Measurements from ENCODE around the gene PLEKHA3.

Gene PLEKHA3

DNA sequence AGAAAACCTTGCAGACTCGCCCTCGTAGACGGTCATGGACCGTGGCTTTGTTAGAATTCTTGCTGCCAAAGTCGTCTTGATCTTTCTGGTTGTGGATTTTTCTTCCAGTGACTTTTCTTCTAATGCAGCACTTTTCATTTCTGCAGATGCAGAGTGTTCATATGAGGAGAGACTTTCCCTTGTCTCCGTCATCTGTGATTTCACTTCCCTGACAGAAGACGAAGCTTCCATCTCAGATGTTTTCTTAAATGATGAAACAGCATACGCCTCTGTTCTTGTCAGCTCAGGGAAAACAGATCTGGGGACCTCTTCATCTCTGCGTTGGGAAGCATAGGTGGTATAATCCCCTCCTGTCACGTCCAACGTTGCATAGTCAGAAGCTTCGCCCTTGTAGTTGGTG lies 50.9 kb downstream of the PLEKHA3 start:
- no peaks in the 10 kb centered on the region for H3K36me3 ChIP-seq (replicated peaks)
- TF ChIP-seq, protein P1, sequence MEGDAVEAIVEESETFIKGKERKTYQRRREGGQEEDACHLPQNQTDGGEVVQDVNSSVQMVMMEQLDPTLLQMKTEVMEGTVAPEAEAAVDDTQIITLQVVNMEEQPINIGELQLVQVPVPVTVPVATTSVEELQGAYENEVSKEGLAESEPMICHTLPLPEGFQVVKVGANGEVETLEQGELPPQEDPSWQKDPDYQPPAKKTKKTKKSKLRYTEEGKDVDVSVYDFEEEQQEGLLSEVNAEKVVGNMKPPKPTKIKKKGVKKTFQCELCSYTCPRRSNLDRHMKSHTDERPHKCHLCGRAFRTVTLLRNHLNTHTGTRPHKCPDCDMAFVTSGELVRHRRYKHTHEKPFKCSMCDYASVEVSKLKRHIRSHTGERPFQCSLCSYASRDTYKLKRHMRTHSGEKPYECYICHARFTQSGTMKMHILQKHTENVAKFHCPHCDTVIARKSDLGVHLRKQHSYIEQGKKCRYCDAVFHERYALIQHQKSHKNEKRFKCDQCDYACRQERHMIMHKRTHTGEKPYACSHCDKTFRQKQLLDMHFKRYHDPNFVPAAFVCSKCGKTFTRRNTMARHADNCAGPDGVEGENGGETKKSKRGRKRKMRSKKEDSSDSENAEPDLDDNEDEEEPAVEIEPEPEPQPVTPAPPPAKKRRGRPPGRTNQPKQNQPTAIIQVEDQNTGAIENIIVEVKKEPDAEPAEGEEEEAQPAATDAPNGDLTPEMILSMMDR (IDR thresholded peaks at IDR 0.05; ENCODE audit: low read depth, low read length, missing control alignments), result no peak

DNA sequence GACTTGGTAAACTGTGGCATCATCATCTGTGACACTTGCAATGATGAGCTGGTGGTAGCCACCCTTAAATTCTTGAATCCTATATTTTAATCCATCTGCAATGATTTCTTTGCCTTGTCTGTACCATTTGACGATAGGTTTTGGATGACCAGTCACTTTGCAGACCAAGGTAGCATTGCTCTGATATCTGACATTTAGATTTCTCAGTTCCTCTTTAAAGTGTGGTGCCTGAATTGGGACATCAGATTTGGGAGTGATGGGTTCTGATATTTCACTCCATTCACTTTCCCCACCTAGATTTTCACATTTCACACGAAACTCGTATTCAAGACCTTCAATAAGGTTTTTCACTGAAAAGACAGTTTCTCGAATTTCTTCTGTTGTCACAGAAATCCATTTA lies 55.8 kb downstream of the PLEKHA3 start:
- no peak overlapping the region for H3K4me3 ChIP-seq (ENCODE audit: low read depth, low read length)
- H3K27ac ChIP-seq, result no peak overlapping the region
- TF ChIP-seq, protein P1 (IDR thresholded peaks at IDR 0.05; ENCODE audit: low read depth, low read length, missing control alignments), result no peak
- no peaks in the 10 kb centered on the region for H3K27me3 ChIP-seq (replicated peaks)
- in situ Hi-C loops (cut with HindIII; ENCODE audit: low pct_ligation_motif_present, low sequenced_read_pairs), result no loop called here
- DNase-seq, result no peak
- no peaks in the 10 kb centered on the region for H3K36me3 ChIP-seq (replicated peaks)

More for the DNA sequence above, 50.9 kb downstream of the PLEKHA3 start:
- in situ Hi-C loops (cut with HindIII; ENCODE audit: low pct_ligation_motif_present, low sequenced_read_pairs), result no loop called here
- H3K27ac ChIP-seq, result no peak overlapping the region
- no peaks in the 10 kb centered on the region for H3K27me3 ChIP-seq (replicated peaks)
- no peak for DNase-seq
- H3K4me3 ChIP-seq (ENCODE audit: low read depth, low read length), result no peak overlapping the region

DNA sequence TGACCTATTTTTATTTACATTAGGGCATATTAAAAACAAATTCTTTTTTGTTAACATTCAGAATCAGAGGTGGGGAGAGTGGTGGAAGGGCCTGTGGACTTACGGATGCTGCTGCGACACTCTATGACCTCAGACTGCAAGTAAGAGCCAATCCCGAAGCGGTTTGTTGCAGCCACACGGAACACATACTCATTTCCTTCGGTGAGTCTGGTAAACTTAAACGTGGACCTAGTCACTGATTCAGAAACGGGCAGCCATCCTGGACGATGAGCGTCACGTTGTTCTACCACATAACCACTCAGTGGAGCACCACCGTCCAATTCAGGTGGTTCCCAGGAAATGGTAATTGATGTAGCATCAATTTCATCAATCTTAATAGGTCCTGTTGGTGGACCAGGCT lies 61.9 kb downstream of the PLEKHA3 start:
- no peaks in the 10 kb centered on the region for H3K27me3 ChIP-seq (replicated peaks)
- H3K27ac ChIP-seq, result no peak overlapping the region
- DNase-seq, result no peak
- in situ Hi-C loops (cut with HindIII; ENCODE audit: low pct_ligation_motif_present, low sequenced_read_pairs), result no loop called here
- H3K36me3 ChIP-seq (replicated peaks), result no peaks in the 10 kb centered on the region
- H3K4me3 ChIP-seq (ENCODE audit: low read depth, low read length), result no peak overlapping the region
- TF ChIP-seq, protein P1 (IDR thresholded peaks at IDR 0.05; ENCODE audit: low read depth, low read length, missing control alignments), result no peak

DNA sequence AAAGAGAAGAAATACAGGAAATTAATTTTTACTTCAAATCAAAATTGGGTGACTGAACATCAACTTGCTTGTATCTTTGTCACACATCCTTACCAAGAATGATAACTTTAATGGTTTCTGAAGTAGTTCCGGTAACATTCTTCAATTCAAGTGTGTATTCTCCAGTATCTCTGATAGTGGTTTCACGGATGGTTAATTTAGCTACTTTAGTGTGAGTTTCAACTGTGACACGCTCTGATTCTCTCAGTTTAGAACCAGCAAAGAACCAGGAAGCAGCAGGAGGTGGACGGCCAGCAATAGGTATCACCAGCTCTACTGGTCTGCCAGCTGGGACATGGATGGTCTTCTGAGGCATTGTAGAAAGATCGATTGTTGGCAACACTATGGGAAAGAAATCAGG lies 62.3 kb downstream of the PLEKHA3 start:
- DNase-seq, result no peak
- in situ Hi-C loops (cut with HindIII; ENCODE audit: low pct_ligation_motif_present, low sequenced_read_pairs), result no loop called here
- Histone ChIP-seq H3K36me3 (replicated peaks) (no peaks in the 10 kb centered on the region), H3K27ac (no peak overlapping the region), H3K27me3 (replicated peaks) (no peaks in the 10 kb centered on the region), H3K4me3 (ENCODE audit: low read depth, low read length) (no peak overlapping the region)
- TF ChIP-seq, protein P1 (IDR thresholded peaks at IDR 0.05; ENCODE audit: low read depth, low read length, missing control alignments), result no peak

DNA sequence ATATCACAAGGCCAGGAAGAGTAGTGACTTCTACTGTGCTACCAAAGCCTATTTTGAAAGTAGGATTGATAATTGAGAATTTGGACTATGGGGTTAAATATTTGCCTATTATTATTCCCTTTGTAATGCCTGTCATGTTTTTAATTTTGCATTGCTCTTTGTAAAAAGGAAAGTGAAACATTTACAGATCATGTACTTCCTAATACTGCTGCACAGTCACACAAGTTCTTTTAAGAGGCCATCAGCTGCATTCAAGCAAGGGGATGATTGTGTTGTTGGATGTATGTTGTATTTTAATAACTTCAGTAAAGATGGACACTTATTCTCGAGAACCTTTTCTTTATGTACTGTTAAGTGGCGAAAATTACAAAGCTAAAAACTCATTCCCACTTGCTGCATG lies 70.1 kb downstream of the PLEKHA3 start:
- DNase-seq, result no peak
- no peak overlapping the region for H3K27ac ChIP-seq
- H3K36me3 ChIP-seq (replicated peaks), result no peaks in the 10 kb centered on the region
- in situ Hi-C loops (cut with HindIII; ENCODE audit: low pct_ligation_motif_present, low sequenced_read_pairs), result no loop called here
- TF ChIP-seq, protein P1 (IDR thresholded peaks at IDR 0.05; ENCODE audit: low read depth, low read length, missing control alignments), result no peak
- H3K27me3 ChIP-seq (replicated peaks), result no peaks in the 10 kb centered on the region
- H3K4me3 ChIP-seq (ENCODE audit: low read depth, low read length), result no peak overlapping the region

DNA sequence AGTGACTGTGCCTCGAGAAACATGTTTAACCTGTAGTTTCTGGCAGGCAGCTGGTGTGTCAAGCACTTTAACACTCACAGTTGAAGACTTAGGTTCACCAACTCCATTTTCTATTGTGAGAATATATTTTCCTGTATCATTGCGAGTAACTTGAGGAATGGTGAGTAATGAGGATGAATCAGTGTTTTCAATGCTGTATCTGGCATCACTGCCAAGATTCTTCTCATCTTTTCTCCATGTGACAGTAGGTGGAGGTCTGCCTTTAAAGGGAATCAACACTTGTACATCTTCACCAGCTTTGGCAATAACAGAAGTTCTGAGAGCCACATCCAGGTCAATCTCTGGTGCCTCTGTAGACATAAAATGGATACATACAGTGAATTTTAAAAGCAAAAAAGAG lies 72.8 kb downstream of the PLEKHA3 start:
- H3K36me3 ChIP-seq (replicated peaks), result no peaks in the 10 kb centered on the region
- no peak overlapping the region for H3K4me3 ChIP-seq (ENCODE audit: low read depth, low read length)
- TF ChIP-seq, protein P1 (IDR thresholded peaks at IDR 0.05; ENCODE audit: low read depth, low read length, missing control alignments), result no peak
- DNase-seq, result peak; percentile 82
- H3K27ac ChIP-seq, result peak overlapping the region; percentile 29
- in situ Hi-C loops (cut with HindIII; ENCODE audit: low pct_ligation_motif_present, low sequenced_read_pairs), result no loop called here
- no peaks in the 10 kb centered on the region for H3K27me3 ChIP-seq (replicated peaks)

Measured in brain microvascular endothelial cell (primary cell).